ENCODE measurements around the gene ABHD5.

Gene ABHD5

DNA sequence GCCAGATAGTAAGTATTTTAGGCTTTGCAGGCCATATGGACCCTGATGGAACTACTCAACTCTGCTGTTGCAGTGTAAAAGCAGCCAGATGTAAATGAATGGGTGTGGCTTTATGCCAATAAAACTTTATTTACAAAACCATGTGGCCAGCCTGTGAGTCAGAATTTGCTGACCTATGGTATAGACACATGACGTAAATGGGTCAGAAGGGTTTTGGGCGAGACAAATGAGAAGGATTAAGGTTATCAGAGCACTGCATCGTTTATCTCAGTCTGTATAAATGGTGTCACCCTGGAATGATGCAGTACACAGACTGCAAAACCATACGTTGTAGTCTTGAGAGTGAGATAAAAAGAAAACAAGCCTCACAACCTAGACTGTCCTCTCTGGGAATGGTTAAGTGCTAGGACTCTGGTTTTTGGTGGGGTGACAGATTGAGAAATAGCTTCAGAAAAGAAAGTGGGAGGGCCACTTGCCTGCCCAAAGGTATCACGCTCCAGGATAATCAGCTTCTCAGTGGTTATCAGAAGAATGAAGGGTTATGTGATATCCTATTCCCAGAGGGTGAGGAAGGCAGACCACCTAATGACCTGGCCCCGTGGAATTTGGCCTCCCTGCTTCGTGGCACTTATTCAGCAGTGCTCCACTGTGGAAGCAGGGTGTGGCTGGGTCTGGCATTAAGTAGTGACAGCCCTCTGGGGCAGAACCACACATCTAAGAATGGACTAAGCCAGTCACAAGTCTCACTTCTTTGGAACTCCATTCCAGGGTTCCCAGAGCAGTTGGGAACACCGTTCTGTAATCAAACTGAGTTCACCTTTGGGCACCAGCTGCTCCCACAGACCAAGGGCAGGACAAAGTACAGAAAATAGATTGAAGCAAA is 46.1 kb downstream of the ABHD5 start:
- in situ Hi-C loops (cut with HindIII; ENCODE audit: low pct_ligation_motif_present, low sequenced_read_pairs) = no loop called here
- H3K27ac ChIP-seq = no peak overlapping the region
- peak; percentile 41 for DNase-seq

DNA sequence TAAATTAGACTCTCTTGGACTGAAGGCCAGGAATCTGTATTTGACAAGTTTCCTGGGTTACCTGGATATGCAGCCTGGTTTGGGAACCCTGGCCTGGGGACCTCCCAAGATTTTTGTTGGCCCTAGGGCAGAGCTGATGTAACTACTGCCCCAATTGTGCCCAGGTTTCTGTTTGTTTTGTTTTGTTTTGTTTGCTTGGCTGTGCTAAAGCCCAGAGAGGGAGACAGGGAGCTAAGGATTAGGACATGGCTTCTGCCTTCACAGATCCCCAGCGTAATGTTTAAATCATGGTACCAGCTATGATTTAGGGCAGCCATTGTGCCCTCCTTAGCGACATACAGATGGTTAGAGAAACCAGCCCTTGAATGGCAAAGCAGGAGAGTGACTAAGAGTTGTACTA is 47.6 kb downstream of the ABHD5 start:
- no peak overlapping the region for H3K4me3 ChIP-seq (ENCODE audit: low read depth, low read length)
- no peaks in the 10 kb centered on the region for H3K27me3 ChIP-seq (replicated peaks)
- in situ Hi-C loops (cut with HindIII; ENCODE audit: low pct_ligation_motif_present, low sequenced_read_pairs) = no loop called here

More for the DNA sequence above, 46.1 kb downstream of the ABHD5 start:
- TF ChIP-seq, protein P1, sequence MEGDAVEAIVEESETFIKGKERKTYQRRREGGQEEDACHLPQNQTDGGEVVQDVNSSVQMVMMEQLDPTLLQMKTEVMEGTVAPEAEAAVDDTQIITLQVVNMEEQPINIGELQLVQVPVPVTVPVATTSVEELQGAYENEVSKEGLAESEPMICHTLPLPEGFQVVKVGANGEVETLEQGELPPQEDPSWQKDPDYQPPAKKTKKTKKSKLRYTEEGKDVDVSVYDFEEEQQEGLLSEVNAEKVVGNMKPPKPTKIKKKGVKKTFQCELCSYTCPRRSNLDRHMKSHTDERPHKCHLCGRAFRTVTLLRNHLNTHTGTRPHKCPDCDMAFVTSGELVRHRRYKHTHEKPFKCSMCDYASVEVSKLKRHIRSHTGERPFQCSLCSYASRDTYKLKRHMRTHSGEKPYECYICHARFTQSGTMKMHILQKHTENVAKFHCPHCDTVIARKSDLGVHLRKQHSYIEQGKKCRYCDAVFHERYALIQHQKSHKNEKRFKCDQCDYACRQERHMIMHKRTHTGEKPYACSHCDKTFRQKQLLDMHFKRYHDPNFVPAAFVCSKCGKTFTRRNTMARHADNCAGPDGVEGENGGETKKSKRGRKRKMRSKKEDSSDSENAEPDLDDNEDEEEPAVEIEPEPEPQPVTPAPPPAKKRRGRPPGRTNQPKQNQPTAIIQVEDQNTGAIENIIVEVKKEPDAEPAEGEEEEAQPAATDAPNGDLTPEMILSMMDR (IDR thresholded peaks at IDR 0.05; ENCODE audit: low read depth, low read length, missing control alignments) = no peak
- Histone ChIP-seq H3K27me3 (replicated peaks) (no peaks in the 10 kb centered on the region), H3K4me3 (ENCODE audit: low read depth, low read length) (no peak overlapping the region), H3K36me3 (replicated peaks) (no peaks in the 10 kb centered on the region)

DNA sequence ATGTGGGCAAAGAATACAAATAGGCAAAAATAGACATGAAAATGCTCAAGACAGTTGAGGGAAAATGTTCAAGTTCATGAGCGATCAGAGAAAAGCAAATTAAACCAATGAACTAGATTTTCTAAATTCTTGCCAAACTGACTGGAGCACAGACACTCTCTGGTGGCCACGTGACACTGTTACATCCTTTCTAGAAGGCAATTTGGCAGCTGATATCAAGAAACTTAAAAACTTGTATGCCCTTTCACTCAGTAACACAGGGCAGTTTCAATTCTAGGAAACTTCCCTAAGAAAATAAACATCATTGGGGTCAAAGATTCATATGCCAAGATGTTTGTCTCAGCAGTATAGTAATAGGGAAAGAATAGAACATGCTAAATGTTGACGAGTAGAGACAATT is 52.2 kb downstream of the ABHD5 start:
- DNase-seq = peak; percentile 27
- in situ Hi-C loops (cut with HindIII; ENCODE audit: low pct_ligation_motif_present, low sequenced_read_pairs) = no loop called here
- no peaks in the 10 kb centered on the region for H3K36me3 ChIP-seq (replicated peaks)
- no peaks in the 10 kb centered on the region for H3K27me3 ChIP-seq (replicated peaks)
- no peak overlapping the region for H3K27ac ChIP-seq
- TF ChIP-seq, protein P1 (IDR thresholded peaks at IDR 0.05; ENCODE audit: low read depth, low read length, missing control alignments) = peak; percentile 42
- H3K4me3 ChIP-seq (ENCODE audit: low read depth, low read length) = no peak overlapping the region

More for the DNA sequence above, 47.6 kb downstream of the ABHD5 start:
- DNase-seq = no peak
- Histone ChIP-seq H3K27ac (no peak overlapping the region), H3K36me3 (replicated peaks) (no peaks in the 10 kb centered on the region)
- TF ChIP-seq, protein P1 (IDR thresholded peaks at IDR 0.05; ENCODE audit: low read depth, low read length, missing control alignments) = no peak

DNA sequence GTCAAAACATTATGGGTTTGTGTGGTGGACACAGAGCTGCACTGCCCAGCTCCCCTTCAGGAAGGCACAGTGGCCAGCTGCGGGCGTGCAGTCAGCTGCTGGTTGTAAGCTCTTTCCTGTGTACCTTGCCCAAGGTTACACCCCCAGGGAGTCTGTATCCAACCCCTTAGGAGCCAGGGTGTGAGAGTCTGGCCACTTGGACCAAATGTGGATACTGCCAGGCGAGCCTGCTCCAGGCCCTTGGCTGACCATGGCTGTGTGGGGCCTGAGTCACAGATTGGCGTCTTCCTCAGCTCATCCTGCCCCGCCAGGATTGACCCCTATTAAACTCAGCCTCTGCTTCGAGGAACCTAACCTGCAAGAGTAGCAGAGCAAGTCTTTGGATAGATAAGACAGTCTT is 56.9 kb downstream of the ABHD5 start:
- no peaks in the 10 kb centered on the region for H3K36me3 ChIP-seq (replicated peaks)
- H3K27ac ChIP-seq = peak overlapping the region; percentile 10
- DNase-seq = peak; percentile 39
- no peak overlapping the region for H3K4me3 ChIP-seq (ENCODE audit: low read depth, low read length)
- TF ChIP-seq, protein P1 (IDR thresholded peaks at IDR 0.05; ENCODE audit: low read depth, low read length, missing control alignments) = no peak
- in situ Hi-C loops (cut with HindIII; ENCODE audit: low pct_ligation_motif_present, low sequenced_read_pairs) = no loop called here
- no peaks in the 10 kb centered on the region for H3K27me3 ChIP-seq (replicated peaks)

DNA sequence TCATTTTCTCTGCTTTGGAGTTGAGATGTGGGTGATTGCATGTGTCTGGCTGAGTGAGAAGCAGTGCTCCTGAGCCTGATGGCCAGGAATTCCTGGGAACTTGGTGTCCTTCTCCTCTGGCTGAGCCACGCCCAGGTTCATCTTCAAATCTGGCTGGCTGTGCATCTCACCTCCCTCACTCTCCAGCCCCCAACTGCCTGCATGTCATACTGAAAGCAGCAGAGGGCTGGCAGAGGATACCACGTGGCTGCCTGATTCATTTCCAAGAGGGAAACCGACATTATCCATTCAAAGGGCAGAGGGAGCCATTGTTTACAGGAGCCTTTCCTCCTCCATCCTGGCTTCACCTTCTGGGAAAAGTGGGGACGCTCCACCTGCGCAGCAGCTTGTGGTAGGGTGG is 57.4 kb downstream of the ABHD5 start:
- H3K27me3 ChIP-seq (replicated peaks) = no peaks in the 10 kb centered on the region
- H3K27ac ChIP-seq = peak overlapping the region; percentile 10
- TF ChIP-seq, protein P1 (IDR thresholded peaks at IDR 0.05; ENCODE audit: low read depth, low read length, missing control alignments) = no peak
- in situ Hi-C loops (cut with HindIII; ENCODE audit: low pct_ligation_motif_present, low sequenced_read_pairs) = no loop called here
- no peaks in the 10 kb centered on the region for H3K36me3 ChIP-seq (replicated peaks)
- DNase-seq = peak; percentile 43
- H3K4me3 ChIP-seq (ENCODE audit: low read depth, low read length) = no peak overlapping the region
